Endothelial cell of umbilical vein (primary cell): Measurements from ENCODE around the gene DYRK3.

Experiments used
- CTCF ChIP-seq, 2 donors: IDR thresholded peaks; 1 replicate in 1 of 2; 2 replicates in 1 of 2; pipeline ENCODE4 v1.5.1; 2011; ENCODE audit warnings: low read length in 2 of 2, mild to moderate bottlenecking in 2 of 2, moderate library complexity in 2 of 2, control low read depth in 1 of 2, inconsistent platforms in 1 of 2, low read depth in 1 of 2; ENCODE audit not compliant: insufficient read depth in 1 of 2; ENCODE audit errors: extremely low read depth in 1 of 2
- EZH2 ChIP-seq: IDR thresholded peaks from 2 replicates; pipeline ENCODE4 v1.6.1; 2012; ENCODE audit warnings: borderline replicate concordance, low read depth, mild to moderate bottlenecking, moderate library complexity, low read length, inconsistent platforms; ENCODE audit not compliant: severe bottlenecking
- FOS ChIP-seq: IDR thresholded peaks from 2 replicates; pipeline ENCODE4 v1.6.1; 2011; ENCODE audit warnings: mild to moderate bottlenecking, low read length, moderate library complexity, borderline replicate concordance; ENCODE audit not compliant: insufficient read depth
- GATA2 ChIP-seq: IDR thresholded peaks from 2 replicates; pipeline ENCODE4 v1.7.0; 2011; ENCODE audit warnings: low read depth, mild to moderate bottlenecking, moderate library complexity, mixed read lengths, low read length; ENCODE audit not compliant: insufficient read length, insufficient read depth
- JUN ChIP-seq: IDR thresholded peaks from 2 replicates; pipeline ENCODE4 v1.6.1; 2011; ENCODE audit warnings: borderline replicate concordance, low read depth; ENCODE audit not compliant: insufficient read length, insufficient read depth
- MAX ChIP-seq: IDR thresholded peaks from 2 replicates; pipeline ENCODE4 v1.6.1; 2011; ENCODE audit not compliant: insufficient read depth, insufficient read length
- MYC ChIP-seq: IDR thresholded peaks from one replicate; pipeline ENCODE4 v1.6.1; 2011; ENCODE audit warnings: mild to moderate bottlenecking, low read depth, low read length
- POLR2A ChIP-seq: IDR thresholded peaks from 2 replicates; pipeline ENCODE4 v1.6.1; 2012; ENCODE audit warnings: low read depth, mild to moderate bottlenecking, control low read depth, low read length
- POLR2AphosphoS5 ChIP-seq: IDR thresholded peaks from 2 replicates; pipeline ENCODE4 v1.6.1; 2012; ENCODE audit warnings: low read depth, mild to moderate bottlenecking, control low read depth, low read length, moderate library complexity; ENCODE audit not compliant: insufficient read depth

- no peak for TF ChIP-seq EZH2
- TF ChIP-seq CTCF (IDR thresholded peaks at IDR 0.05; ENCODE audit: extremely low read depth in 1 of 2, insufficient read depth in 1 of 2, low read depth in 1 of 2, low read length in 2 of 2), result no peak
- TF ChIP-seq POLR2A, result no peak
- no peak for TF ChIP-seq POLR2AphosphoS5
- TF ChIP-seq FOS, result no peak
- no peak for TF ChIP-seq MAX
- TF ChIP-seq JUN, result no peak
- TF ChIP-seq MYC, result no peak
- TF ChIP-seq GATA2, result no peak
These were observed 44.9 kb downstream of the DYRK3 start for GRCh38 chr1:206680279-206680678.
